ENCODE results near the gene IRF2BPL.

GRCh38 chr14:77066578-77067172, 38.2 kb upstream of the IRF2BPL start:
- TF ChIP-seq CTCF (conservative IDR thresholded peaks at IDR 0.05; ENCODE audit: low read depth, low read length) (no peak), EZH2 (IDR thresholded peaks at IDR 0.05; ENCODE audit: low read length, unreplicated experiment) (no peak), EZH2phosphoT487 (IDR thresholded peaks at IDR 0.05; ENCODE audit: borderline replicate concordance, low read length) (no peak)

Data from PC-3 (cell line).